WERI-Rb-1 (cell line): ENCODE measurements around the gene TMEM59L.

Experiments
- DNase-seq: peaks from one replicate; pipeline ENCODE4 v3.0.0-alpha.2; 2020
- H3K27ac ChIP-seq: fragments of 250-450 bp; sonication (Bioruptor Pico); 2 replicates; pipeline ENCODE4 v1.5.1; 2020; ENCODE audit warnings: mild to moderate bottlenecking, moderate library complexity
- H3K27me3 ChIP-seq: fragments of 250-450 bp; sonication (Bioruptor Pico); 2 replicates; pipeline ENCODE4 v1.5.1; 2021; ENCODE audit warnings: mild to moderate bottlenecking, low read depth, moderate library complexity; ENCODE audit not compliant: insufficient read depth, severe bottlenecking
- H3K36me3 ChIP-seq: fragments of 250-450 bp; sonication (Bioruptor Pico); 2 replicates; pipeline ENCODE4 v1.5.1; 2020; ENCODE audit warnings: mild to moderate bottlenecking, moderate library complexity
- H3K4me3 ChIP-seq: 2 replicates; pipeline ENCODE4 v1.5.1; 2011; ENCODE audit warnings: low read depth, mild to moderate bottlenecking, control low read depth, low read length
- H3K9me3 ChIP-seq: fragments of 250-450 bp; sonication (Bioruptor Pico); 2 replicates; pipeline ENCODE4 v1.5.1; 2021; ENCODE audit warnings: mild to moderate bottlenecking, moderate library complexity; ENCODE audit not compliant: severe bottlenecking
- TF ChIP-seq, protein P1 (sequence below): IDR thresholded peaks from 2 replicates; pipeline ENCODE4 v1.5.1; 2011; ENCODE audit warnings: low read depth, mild to moderate bottlenecking, control low read depth, inconsistent platforms, low read length

Gene TMEM59L

DNA sequence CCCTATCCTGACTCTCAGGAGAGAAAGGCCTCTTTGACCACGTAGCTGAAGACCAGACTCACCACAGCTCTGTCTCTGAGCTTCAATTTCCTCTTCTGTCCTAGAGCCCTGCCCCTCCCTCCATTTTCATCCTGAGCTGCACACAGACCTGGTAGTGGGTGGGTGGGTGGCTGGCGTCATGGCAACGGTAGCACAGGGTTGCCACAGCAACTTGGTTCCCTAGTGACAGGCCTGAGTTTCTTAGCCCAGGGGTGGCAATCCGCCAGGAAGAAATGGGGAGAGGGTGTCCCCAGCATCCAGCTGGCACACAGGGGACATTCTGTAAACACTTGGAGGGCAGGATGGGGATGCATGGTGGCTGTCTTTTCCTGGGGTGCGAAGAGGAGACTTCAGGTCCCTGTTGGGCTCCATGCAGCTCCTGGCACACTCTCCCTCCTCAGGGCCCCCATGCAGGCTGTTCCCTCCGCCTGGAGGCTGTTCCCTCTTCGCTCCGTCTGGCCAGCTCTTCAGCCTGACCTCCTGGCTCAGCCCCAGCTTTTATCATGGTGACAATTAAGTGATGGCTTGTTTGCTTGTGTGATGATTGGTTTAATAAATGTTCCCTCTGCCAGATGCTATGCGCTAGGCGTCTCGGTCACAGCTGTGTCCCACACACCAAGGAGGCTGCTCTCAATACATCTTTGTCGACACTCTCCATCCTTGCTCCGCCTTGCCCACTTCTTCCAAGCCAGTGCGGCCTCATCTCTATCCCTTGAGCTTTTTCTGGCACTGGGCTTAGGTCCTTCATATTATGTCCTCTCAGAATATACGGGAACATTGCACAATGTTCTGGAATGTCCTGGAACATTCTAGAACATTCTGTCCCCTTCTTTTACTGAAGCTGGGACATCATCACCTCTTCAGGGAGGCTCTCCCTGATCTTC, 16.8 kb downstream of the TMEM59L start:
- no peak for DNase-seq
- no peaks in the 10 kb centered on the region for H3K9me3 ChIP-seq
- no peak overlapping the region for H3K27ac ChIP-seq

DNA sequence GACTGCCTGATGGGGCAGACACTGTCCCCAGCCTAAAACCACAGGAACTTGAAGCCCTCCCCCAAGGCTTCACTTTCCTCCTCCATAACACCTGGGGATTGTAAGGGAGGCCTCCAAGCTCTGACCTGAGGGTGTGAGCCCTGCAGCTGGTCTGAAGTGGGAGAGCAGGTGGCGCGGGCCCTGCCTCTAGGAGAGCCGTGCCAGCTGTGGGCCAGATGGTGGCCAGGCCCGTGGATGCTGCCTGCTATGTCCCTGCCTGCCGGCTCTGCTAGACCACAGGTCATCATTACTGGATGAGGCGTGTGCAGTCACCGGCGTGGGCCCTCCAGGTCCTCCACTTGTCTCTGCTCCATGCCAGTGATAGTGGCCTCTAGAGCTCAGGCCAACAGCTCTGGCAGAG, 20.7 kb downstream of the TMEM59L start:
- no peak for DNase-seq
- Histone ChIP-seq H3K27me3 (no peaks in the 10 kb centered on the region), H3K9me3 (no peaks in the 10 kb centered on the region), H3K4me3 (no peak overlapping the region), H3K36me3 (no peaks in the 10 kb centered on the region), H3K27ac (no peak overlapping the region)
- TF ChIP-seq, protein P1, sequence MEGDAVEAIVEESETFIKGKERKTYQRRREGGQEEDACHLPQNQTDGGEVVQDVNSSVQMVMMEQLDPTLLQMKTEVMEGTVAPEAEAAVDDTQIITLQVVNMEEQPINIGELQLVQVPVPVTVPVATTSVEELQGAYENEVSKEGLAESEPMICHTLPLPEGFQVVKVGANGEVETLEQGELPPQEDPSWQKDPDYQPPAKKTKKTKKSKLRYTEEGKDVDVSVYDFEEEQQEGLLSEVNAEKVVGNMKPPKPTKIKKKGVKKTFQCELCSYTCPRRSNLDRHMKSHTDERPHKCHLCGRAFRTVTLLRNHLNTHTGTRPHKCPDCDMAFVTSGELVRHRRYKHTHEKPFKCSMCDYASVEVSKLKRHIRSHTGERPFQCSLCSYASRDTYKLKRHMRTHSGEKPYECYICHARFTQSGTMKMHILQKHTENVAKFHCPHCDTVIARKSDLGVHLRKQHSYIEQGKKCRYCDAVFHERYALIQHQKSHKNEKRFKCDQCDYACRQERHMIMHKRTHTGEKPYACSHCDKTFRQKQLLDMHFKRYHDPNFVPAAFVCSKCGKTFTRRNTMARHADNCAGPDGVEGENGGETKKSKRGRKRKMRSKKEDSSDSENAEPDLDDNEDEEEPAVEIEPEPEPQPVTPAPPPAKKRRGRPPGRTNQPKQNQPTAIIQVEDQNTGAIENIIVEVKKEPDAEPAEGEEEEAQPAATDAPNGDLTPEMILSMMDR = no peak

More for the DNA sequence above, 16.8 kb downstream of the TMEM59L start:
- TF ChIP-seq, protein P1 = no peak
- H3K27me3 ChIP-seq = no peaks in the 10 kb centered on the region
- H3K36me3 ChIP-seq = no peaks in the 10 kb centered on the region
- H3K4me3 ChIP-seq = no peak overlapping the region

DNA sequence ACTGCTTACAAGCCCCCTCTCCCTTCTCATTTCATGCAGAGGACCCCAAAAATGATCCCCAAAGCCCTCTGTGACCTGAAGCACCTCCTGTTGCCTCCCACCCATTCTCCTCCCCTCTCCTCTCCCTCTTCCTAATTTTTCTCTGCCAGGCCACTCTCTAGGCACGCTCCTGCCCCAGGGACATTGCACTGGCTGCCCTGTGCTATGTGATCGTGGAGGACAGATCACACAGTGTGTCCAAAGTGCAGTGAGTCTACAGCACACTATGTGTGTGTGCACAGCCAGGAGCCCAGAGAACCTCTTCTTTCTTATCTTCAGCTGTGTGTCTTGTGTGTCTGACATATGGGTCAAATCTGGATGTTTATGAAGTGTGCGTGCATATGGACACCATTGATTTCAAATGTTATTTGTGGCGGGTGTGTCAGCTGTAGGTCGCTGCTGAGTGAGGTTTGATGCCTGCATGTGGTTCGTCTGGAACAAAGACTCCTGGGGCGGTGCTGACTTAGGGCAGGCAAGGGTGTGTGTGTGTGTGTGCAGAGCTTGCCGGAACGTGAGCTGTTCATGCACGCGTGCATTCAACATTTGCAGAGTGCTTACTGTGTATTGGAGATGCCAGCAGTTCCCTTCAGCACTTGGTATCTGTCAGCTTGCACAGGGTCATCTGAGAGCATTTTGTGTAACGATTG, 22.1 kb downstream of the TMEM59L start:
- Histone ChIP-seq H3K27ac (no peak overlapping the region), H3K9me3 (no peaks in the 10 kb centered on the region), H3K27me3 (no peaks in the 10 kb centered on the region), H3K36me3 (peaks cover 3% of the 10 kb centered on the region; the same call in 1 of the 2 replicates), H3K4me3 (no peak overlapping the region)
- TF ChIP-seq, protein P1 = no peak
- DNase-seq = no peak

DNA sequence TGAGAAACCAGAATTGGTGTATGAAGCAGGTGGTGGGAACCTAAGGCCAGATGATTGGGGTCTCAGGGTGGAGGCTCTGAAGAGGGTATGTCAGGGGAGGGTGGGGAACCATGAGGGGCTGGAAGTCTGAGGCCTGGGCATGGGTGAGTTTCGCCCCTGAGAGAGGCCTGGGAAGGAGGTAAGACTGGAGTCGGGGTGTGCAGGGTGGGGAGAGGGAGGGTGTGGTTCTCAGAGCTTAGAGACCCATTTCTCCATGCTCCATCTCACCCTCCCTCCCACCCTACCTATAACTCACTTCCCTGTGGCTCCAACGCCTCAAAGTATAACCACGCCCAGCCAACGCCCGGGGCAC, 23.1 kb downstream of the TMEM59L start:
- Histone ChIP-seq H3K27ac (no peak overlapping the region), H3K9me3 (no peaks in the 10 kb centered on the region), H3K36me3 (peaks cover 3% of the 10 kb centered on the region; the same call in 1 of the 2 replicates), H3K4me3 (no peak overlapping the region), H3K27me3 (no peaks in the 10 kb centered on the region)
- TF ChIP-seq, protein P1 = no peak
- no peak for DNase-seq

DNA sequence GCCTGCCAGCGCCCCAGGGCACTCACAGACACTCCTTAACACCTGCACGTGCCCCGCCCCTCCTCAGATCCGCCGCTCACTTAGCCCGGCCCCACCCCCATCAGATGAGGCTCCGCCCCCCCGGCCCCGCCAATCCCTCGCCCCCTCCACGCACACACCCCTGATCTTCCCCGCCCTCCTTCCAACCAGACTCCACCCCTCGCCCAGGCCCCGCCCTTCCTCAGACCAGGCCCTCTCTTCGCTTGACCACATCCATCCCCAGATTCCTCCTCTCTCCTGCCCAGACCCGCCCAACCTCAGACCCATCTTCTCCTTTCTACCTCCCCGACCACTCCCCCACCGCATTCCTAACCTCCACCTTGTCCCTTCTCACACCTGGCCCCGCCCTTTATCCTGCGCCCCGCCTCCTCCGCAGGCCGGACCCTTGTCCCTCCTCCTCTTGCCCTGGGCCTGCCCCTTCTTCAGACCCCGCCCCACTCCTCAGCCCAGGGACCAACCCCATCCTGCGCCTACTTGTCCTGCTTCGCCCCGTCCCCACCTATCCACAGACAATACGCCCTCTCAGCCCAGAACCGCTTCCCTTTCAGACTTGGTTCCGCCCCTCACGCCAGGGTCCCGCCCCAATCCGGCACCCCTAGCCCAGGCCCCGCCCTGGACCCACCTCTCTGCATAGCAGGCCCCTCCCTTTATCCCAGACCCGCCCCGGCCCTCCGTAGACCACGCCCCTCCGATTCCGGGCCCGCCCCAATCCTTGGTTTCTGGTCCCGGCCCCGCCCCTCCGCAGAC, 23.7 kb downstream of the TMEM59L start:
- peak overlapping the region; percentile 25; the same call in 1 of the 2 replicates for H3K27ac ChIP-seq
- TF ChIP-seq, protein P1 = no peak

More for the DNA sequence above, 23.7 kb downstream of the TMEM59L start:
- Histone ChIP-seq H3K9me3 (no peaks in the 10 kb centered on the region), H3K36me3 (peaks cover 3% of the 10 kb centered on the region; the same call in 1 of the 2 replicates), H3K27me3 (no peaks in the 10 kb centered on the region), H3K4me3 (peak overlapping the region; percentile 58)
- peak; percentile 98 for DNase-seq
